T-helper 1 cell treated with Interleukin-12 subunit alpha and Interleukin-12 subunit beta and Interleukin-4 antibody, amounts not matched to agents 30 ng/mL and 1 ng/mL, for 36 hours (primary cell): ENCODE data around the gene FASTKD1. TPM values are rescaled to one million over a fixed set of nuclear protein-coding genes. Genes with fewer than 3 reads are reported as not detected.
"Not testable (repeated sequence)": the region's sequence is repeated elsewhere in the genome, so short reads cannot be mapped to it uniquely, and the experiment has no call there.

Experiments
- intact Hi-C: fragments of 100-400 bp; cut with micrococcal nuclease; formaldehyde crosslinking; loops from one replicate; pipeline ENCODE4 v1.15.1; 2024
- total RNA-seq: library from RNA; stranded (reverse); gene quantifications from 2 replicates; pipeline ENCODE4 v1.2.3, GENCODE V29; 2022

FASTKD1 gene
- total RNA-seq, 1 donor from 2014 or later: 35.9 TPM

GRCh38 chr2:169572821-169573159, 875 bp downstream of the FASTKD1 start:
- intact Hi-C loops: loop anchor here (1.0 to 5.0 kb wide), 11 partner anchors 9 to 1590 kb away; partner anchors contain the start of genes BBS5, CFAP210, LRP2 and METTL5

GRCh38 chr2:169572189-169572588, 1.5 kb downstream of the FASTKD1 start:
- intact Hi-C loops: loop anchor here (2.0 to 5.0 kb wide), 3 partner anchors 210 to 1590 kb away; partner anchors contain the start of genes LRP2 and TLK1

- intact Hi-C loops: loop anchor here (5.0 kb wide), 2 partner anchors 209 to 1591 kb away; partner anchors contain the start of genes LRP2 and TLK1
Measured at GRCh38 chr2:169571571-169571970, 2.1 kb downstream of the FASTKD1 start.

- intact Hi-C loops: loop anchor here (5.0 kb wide), 2 partner anchors 208 to 1592 kb away; partner anchors contain the start of genes LRP2 and TLK1
Measured at GRCh38 chr2:169570752-169571151, 2.9 kb downstream of the FASTKD1 start.

- intact Hi-C loops: loop anchor here (5.0 kb wide), 2 partner anchors 208 to 1592 kb away; partner anchors contain the start of genes LRP2 and TLK1
Measured at GRCh38 chr2:169569948-169570347, 3.7 kb downstream of the FASTKD1 start.

GRCh38 chr2:169565686-169566085, 8.0 kb downstream of the FASTKD1 start:
- intact Hi-C loops: no loop called here

- intact Hi-C loops: loop anchor here (2.0 kb wide), 1 partner anchor 586 kb away; no protein-coding TSS in a partner anchor
Measured at GRCh38 chr2:169562519-169562918, 11.1 kb downstream of the FASTKD1 start.

- intact Hi-C loops: loop anchor here (2.0 kb wide), 1 partner anchor 585 kb away; no protein-coding TSS in a partner anchor
Measured at GRCh38 chr2:169562084-169562483, 11.6 kb downstream of the FASTKD1 start.

- intact Hi-C loops: no loop called here
Measured at GRCh38 chr2:169561364-169561763, 12.3 kb downstream of the FASTKD1 start.

- intact Hi-C loops: no loop called here
Measured at GRCh38 chr2:169546756-169547155, 26.9 kb downstream of the FASTKD1 start.

GRCh38 chr2:169542433-169542832, 31.2 kb downstream of the FASTKD1 start:
- intact Hi-C loops: no loop called here

GRCh38 chr2:169540146-169540545, 33.5 kb downstream of the FASTKD1 start:
- intact Hi-C loops: no loop called here

GRCh38 chr2:169539460-169539859, 34.2 kb downstream of the FASTKD1 start:
- intact Hi-C loops: not testable (repeated sequence)

GRCh38 chr2:169528271-169528701, 45.4 kb downstream of the FASTKD1 start:
- intact Hi-C loops: loop anchor here (1.0 to 2.0 kb wide), 6 partner anchors 45 to 400 kb away; partner anchors contain the start of genes BBS5, CFAP210, FASTKD1 and PHOSPHO2

- intact Hi-C loops: no loop called here
Measured at GRCh38 chr2:169526451-169526850, 47.2 kb downstream of the FASTKD1 start.

- intact Hi-C loops: no loop called here
Measured at GRCh38 chr2:169525434-169525833, 48.2 kb downstream of the FASTKD1 start.

- intact Hi-C loops: no loop called here
Measured at GRCh38 chr2:169523681-169524080, 50.0 kb downstream of the FASTKD1 start.

- intact Hi-C loops: no loop called here
Measured at GRCh38 chr2:169520896-169521295, 52.8 kb downstream of the FASTKD1 start.

- intact Hi-C loops: not testable (repeated sequence)
Measured at GRCh38 chr2:169516488-169516995, 57.1 kb downstream of the FASTKD1 start.

GRCh38 chr2:169514758-169515157, 58.9 kb downstream of the FASTKD1 start:
- intact Hi-C loops: not testable (repeated sequence)

- intact Hi-C loops: no loop called here
Measured at GRCh38 chr2:169513926-169514325, 59.7 kb downstream of the FASTKD1 start.

GRCh38 chr2:169513094-169513493, 60.6 kb downstream of the FASTKD1 start:
- intact Hi-C loops: no loop called here

GRCh38 chr2:169512525-169512924, 61.1 kb downstream of the FASTKD1 start:
- intact Hi-C loops: no loop called here
